Pancreas (tissue), 10 donors: Measurements from ENCODE around the gene SNX33. TPM values are rescaled to one million over a fixed set of nuclear protein-coding genes. Genes with fewer than 3 reads are reported as not detected.

Source experiments
- ATAC-seq, 4 donors: fragments of 200-7000 bp; cut with Tn5 transposase; one replicate each; pipeline versions ENCODE4 v1.8.0 to v1.9.1; 2020; ENCODE audit warnings: mild to moderate bottlenecking in 4 of 4, moderate library complexity in 4 of 4
- DNase-seq, 6 donors: peaks; one replicate each; pipeline ENCODE4 v3.0.0-alpha.2; 2020
- FAIRE-seq: peaks from 2 replicates; lab custom pipeline; 2012; peaks lifted over from hg19 to GRCh38; lab: Jason Lieb, UNC
- H3K27ac ChIP-seq, 4 donors: fragments of 200-600 bp; sonication (generic); 1 replicate in 3 of 4; 2 replicates in 1 of 4; pipeline versions ENCODE4 v1.5.0 to v1.8.0; 2020
- H3K27me3 ChIP-seq, 4 donors: fragments of 200-600 bp; one replicate each; pipeline ENCODE4 v1.8.0; 2021
- H3K36me3 ChIP-seq, 3 donors: fragments of 200-600 bp; sonication (generic) in 1 of 3; one replicate each; pipeline versions ENCODE4 v1.5.0 to v1.8.0; 2020 to 2021
- H3K4me1 ChIP-seq, 3 donors: fragments of 200-600 bp; one replicate each; pipeline ENCODE4 v1.8.0; 2021
- H3K4me3 ChIP-seq, 4 donors: fragments of 200-600 bp; sonication (generic) in 2 of 4; one replicate each; pipeline versions ENCODE4 v1.5.0 to v1.8.0; 2020 to 2021
- H3K9me3 ChIP-seq, 4 donors: fragments of 200-600 bp; one replicate each; pipeline ENCODE4 v1.8.0; 2021
- CTCF ChIP-seq, 4 donors: fragments of 200-600 bp; sonication (generic) in 3 of 4; IDR thresholded peaks; one replicate each; pipeline versions ENCODE4 v1.5.0 to v1.8.0; 2021; ENCODE audit warnings: antibody characterized with exemption in 4 of 4
- WGBS, 2 donors: extraction: QIAGEN DNeasy Blood & Tissue Kit; methylation state at CpG; one replicate each; pipeline ENCODE4 v1.1.7; 2013; 5-methylcytosine and 5-hydroxymethylcytosine counted together
- intact Hi-C, 3 donors: fragments of 100-400 bp; cut with DNase I; formaldehyde crosslinking; loops; one replicate each; pipeline versions ENCODE4 v1.11.1 to v1.14.2; 2022
- polyA plus RNA-seq, 2 donors: library from polyadenylated mRNA; stranded (reverse); fragments of 200-250 nt; gene quantifications; one replicate each; pipeline ENCODE4 v1.2.3, GENCODE V29; 2013
- total RNA-seq, 6 donors: library from RNA; stranded (reverse); fragmentation: NEBNext Ultra II Directional in 4 of 6; extraction: Animal tissue kit (Norgen Biotek cat#: 25700) in 4 of 6; gene quantifications; one replicate each; pipeline versions ENCODE4 v1.2.1 to v1.2.4, GENCODE V29; 2021 to 2023
- donor health status: healthy with polysubstance abuse.
- donor health status: DM: no; HTN: no; CAD: no; lungs with moderate emphysema.
- donor health status: DM: no; HTN: no; CAD: no.
- donor health status: control.
- donor health status: control.
- donor health status: Bipolar disorder and iron deficiency.
- donor health status: DM: yes; HTN: yes; CAD: no.
- donor health status: DM: no; HTN: no; CAD: no.
- donor health status: DM: no; HTN: no; CAD: no.
- donor health status: DM: yes; HTN: yes; CAD: no.

SNX33 gene
- total and polyA plus RNA-seq, 8 donors, result 9.8 to 24.1 (median 13.9) TPM

GRCh38 chr15:75661100-75661755, 13.5 kb downstream of the SNX33 start:
- FAIRE-seq, result no peak
- Histone ChIP-seq H3K36me3 (peaks cover 0 to 17% (median 8%) of the 10 kb centered on the region in 3 donors), H3K4me3 (no peak overlapping the region), H3K9me3 (no peaks in the 10 kb centered on the region), H3K4me1 (peaks cover 8 to 25% (median 16%) of the 10 kb centered on the region in 3 donors), H3K27me3 (no peaks in the 10 kb centered on the region), H3K27ac (peak overlapping the region; percentile 10 to 47 (median 28))
- TF ChIP-seq CTCF (IDR thresholded peaks at IDR 0.05), result no peak
- peak in 3 of 4 donors; percentile 59 to 72 (median 62) for ATAC-seq
- intact Hi-C loops, result no loop called here
- WGBS, 2 donors, result 73 to 74% methylated on average over 14 of the region's 14 CpGs
- DNase-seq, result peak in 4 of 6 donors; percentile 43 to 69 (median 55)

GRCh38 chr15:75661756-75662140, 14.0 kb downstream of the SNX33 start:
- no peak for FAIRE-seq
- H3K4me1 ChIP-seq, result peaks cover 8 to 23% (median 16%) of the 10 kb centered on the region in 3 donors
- peak overlapping the region in 3 of 4 donors; percentile 10 to 47 (median 41) for H3K27ac ChIP-seq
- no peak for DNase-seq
- no peak for TF ChIP-seq CTCF (IDR thresholded peaks at IDR 0.05)
- no peaks in the 10 kb centered on the region for H3K27me3 ChIP-seq
- intact Hi-C loops, result no loop called here
- H3K36me3 ChIP-seq, result peaks cover 0 to 17% (median 8%) of the 10 kb centered on the region in 3 donors
- ATAC-seq, result no peak
- H3K9me3 ChIP-seq, result no peaks in the 10 kb centered on the region
- no peak overlapping the region for H3K4me3 ChIP-seq
- WGBS, 2 donors, result 80 to 84% methylated on average over 3 of the region's 3 CpGs

GRCh38 chr15:75662823-75663519, 15.3 kb downstream of the SNX33 start:
- FAIRE-seq, result no peak

GRCh38 chr15:75663931-75664421, 16.3 kb downstream of the SNX33 start:
- 29 to 30% methylated on average over 11 of the region's 11 CpGs for WGBS, 2 donors
- H3K9me3 ChIP-seq, result no peaks in the 10 kb centered on the region
- no peak for FAIRE-seq
- intact Hi-C loops, result no loop called here
- DNase-seq, result peak; percentile 53 to 73 (median 67)
- no peak for TF ChIP-seq CTCF (IDR thresholded peaks at IDR 0.05)
- ATAC-seq, result peak; percentile 51 to 74 (median 71)
- H3K4me3 ChIP-seq, result no peak overlapping the region
- no peaks in the 10 kb centered on the region for H3K27me3 ChIP-seq
- no peaks in the 10 kb centered on the region for H3K36me3 ChIP-seq
- peak overlapping the region in 2 of 4 donors; percentile 39 to 54 for H3K27ac ChIP-seq
- peaks cover 8 to 23% (median 19%) of the 10 kb centered on the region in 3 donors for H3K4me1 ChIP-seq

More at GRCh38 chr15:75662823-75663519, 15.3 kb downstream of the SNX33 start:
- ATAC-seq (no peak), DNase-seq (peak in 2 of 6 donors; percentile 37 to 49)
- peaks cover 8 to 23% (median 16%) of the 10 kb centered on the region in 3 donors for H3K4me1 ChIP-seq
- H3K4me3 ChIP-seq, result no peak overlapping the region
- H3K27me3 ChIP-seq, result no peaks in the 10 kb centered on the region
- WGBS, 2 donors, result 86 to 87% methylated on average over 9 of the region's 9 CpGs
- H3K9me3 ChIP-seq, result no peaks in the 10 kb centered on the region
- no peak for TF ChIP-seq CTCF (IDR thresholded peaks at IDR 0.05)
- intact Hi-C loops, result no loop called here
- H3K27ac ChIP-seq, result peak overlapping the region in 1 of 4 donors; percentile 39
- peaks cover 0 to 5% (median 0%) of the 10 kb centered on the region in 3 donors for H3K36me3 ChIP-seq
